ENCODE results near the gene IL17RD. TPM values are rescaled to one million over a fixed set of nuclear protein-coding genes. Genes with fewer than 3 reads are reported as not detected.

The IL17RD gene
- total RNA-seq, 2 donors from 2014 or later: 0.28 TPM; not detected in 1

DNA sequence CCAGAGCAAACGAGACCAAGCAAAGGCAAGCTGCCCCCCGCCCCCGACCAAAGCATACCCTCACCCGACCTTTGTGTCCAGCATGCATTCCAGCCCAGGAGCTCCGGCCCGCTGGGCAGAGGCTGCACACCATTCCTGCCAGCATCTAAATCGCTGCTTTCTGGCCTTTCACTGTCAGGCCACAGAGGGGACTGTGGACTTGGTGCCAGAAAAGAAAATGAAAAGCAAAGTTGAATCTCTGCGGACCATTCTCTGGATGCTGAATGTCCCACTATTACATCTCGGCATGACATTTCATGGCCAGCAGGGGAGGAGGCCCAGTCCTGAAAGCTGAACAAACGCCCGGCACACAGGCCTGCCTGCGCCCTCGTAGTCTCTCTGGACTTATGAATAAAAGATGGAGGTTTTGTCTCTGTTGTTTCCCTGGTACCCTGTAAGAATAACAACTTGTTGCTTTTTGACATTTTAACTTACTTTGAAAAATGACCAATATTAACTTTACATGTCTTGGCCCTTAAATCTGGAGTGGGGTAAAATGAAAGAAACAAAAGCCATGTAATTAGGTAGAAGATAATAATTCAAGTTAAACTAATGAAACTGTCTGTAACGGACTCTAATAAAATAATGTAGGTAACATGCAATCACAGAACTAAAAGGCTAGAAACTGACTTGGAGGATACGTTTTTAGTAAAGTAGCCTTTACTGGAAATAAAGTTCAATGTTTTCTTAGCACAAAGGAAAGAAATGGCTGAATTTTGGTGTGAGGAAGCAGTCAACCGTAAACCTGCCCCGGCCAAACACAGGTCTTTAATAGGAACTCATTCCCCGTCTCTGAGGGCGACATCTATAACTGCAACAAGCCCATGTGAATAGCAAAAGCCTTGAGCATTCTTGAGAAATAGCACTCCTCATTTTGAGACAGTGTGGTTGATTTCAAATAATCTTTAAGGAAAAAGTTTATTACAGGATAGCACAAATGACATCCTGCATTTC is 12.7 kb downstream of the IL17RD start:
- DNase-seq (ENCODE audit: low spot score) (no peak), ATAC-seq (no peak)
- H3K36me3 Mint-ChIP-seq: no peaks in the 10 kb centered on the region
- H3K27me3 Mint-ChIP-seq: peaks cover 8 to 32% of the 10 kb centered on the region in 2 donors
- no peaks in the 10 kb centered on the region for H3K9me3 Mint-ChIP-seq
- no peak overlapping the region for H3K4me3 Mint-ChIP-seq
- no peaks in the 10 kb centered on the region for H3K4me1 Mint-ChIP-seq (ENCODE audit: low read depth in 2 of 2)
- H3K27ac Mint-ChIP-seq: no peak overlapping the region

DNA sequence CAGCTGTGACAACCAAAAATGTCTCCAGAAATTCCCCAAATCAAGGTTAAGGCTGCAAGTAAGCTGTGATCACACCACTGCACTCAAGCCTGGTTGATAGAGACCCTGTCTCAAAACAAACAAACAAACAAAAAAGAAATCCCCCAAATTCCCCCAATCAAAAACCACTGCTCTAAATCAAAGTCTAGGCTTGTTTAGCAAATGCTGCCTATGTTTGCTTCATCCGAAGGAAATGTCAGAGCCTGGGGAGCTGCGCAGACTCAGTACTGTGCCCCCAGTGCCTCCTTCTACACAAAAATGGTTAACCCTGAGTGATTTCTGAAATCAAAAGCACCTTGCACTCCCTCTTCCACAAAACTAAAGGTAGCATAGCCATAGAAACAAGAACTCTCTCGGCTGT is 13.4 kb downstream of the IL17RD start:
- ATAC-seq: no peak
- DNase-seq (ENCODE audit: low spot score): no peak
- H3K27me3 Mint-ChIP-seq: peaks cover 8 to 33% of the 10 kb centered on the region in 2 donors
- no peak overlapping the region for H3K4me3 Mint-ChIP-seq
- no peaks in the 10 kb centered on the region for H3K36me3 Mint-ChIP-seq
- H3K9me3 Mint-ChIP-seq: no peaks in the 10 kb centered on the region
- no peaks in the 10 kb centered on the region for H3K4me1 Mint-ChIP-seq (ENCODE audit: low read depth in 2 of 2)
- no peak overlapping the region for H3K27ac Mint-ChIP-seq

DNA sequence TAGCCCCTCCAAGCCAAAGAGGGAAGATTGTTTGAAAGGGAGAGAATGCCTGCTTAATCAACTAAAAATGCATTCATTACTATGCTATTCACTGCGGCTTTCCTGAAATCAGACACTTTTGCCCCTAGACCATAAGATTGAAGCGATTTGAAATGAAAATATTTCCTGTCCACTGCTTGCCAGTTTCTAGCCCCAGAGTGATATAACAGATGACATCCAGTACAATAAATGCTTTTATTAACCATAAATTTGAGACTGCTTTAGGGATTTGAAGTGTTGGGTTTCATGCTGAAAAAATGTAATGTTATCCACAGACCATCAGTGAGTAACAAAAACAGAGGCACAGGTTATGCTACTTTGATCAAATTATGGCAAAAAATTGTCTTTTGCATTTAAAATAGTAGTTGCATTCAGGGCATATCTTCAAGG is 14.1 kb downstream of the IL17RD start:
- ATAC-seq (no peak), DNase-seq (ENCODE audit: low spot score) (no peak)
- no peak overlapping the region for H3K27ac Mint-ChIP-seq
- no peak overlapping the region for H3K4me3 Mint-ChIP-seq
- H3K9me3 Mint-ChIP-seq: no peaks in the 10 kb centered on the region
- H3K27me3 Mint-ChIP-seq: peaks cover 8 to 26% of the 10 kb centered on the region in 2 donors
- H3K4me1 Mint-ChIP-seq (ENCODE audit: low read depth in 2 of 2): no peaks in the 10 kb centered on the region
- H3K36me3 Mint-ChIP-seq: no peaks in the 10 kb centered on the region

DNA sequence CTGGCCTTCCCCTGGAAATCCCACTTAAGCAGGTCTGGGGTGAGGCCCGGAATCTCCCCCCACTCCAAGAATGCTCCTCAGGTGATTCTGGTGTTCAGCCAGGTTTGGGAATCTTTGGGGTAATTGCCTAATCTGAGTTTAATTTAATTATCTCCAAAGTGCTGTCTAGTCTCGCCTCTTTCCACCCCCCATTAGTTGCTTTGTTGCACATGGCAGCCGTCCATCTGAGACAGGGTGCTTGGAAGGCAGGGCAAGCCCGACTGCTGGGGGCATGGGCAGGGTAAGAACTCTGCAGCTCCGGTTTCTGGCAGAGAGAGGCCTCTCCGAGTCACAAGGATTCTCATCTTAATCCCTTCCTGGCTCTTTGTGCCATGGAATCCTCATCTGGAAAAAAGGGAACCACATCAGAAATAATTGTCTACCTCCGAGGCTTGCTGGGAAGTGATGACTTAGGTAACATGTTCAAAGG is 15.0 kb downstream of the IL17RD start:
- Mint-ChIP-seq H3K36me3 (no peaks in the 10 kb centered on the region), H3K9me3 (no peaks in the 10 kb centered on the region), H3K4me3 (no peak overlapping the region), H3K27ac (no peak overlapping the region), H3K27me3 (peaks cover 6 to 24% of the 10 kb centered on the region in 2 donors), H3K4me1 (ENCODE audit: low read depth in 2 of 2) (no peaks in the 10 kb centered on the region)
- DNase-seq (ENCODE audit: low spot score) (no peak), ATAC-seq (no peak)

DNA sequence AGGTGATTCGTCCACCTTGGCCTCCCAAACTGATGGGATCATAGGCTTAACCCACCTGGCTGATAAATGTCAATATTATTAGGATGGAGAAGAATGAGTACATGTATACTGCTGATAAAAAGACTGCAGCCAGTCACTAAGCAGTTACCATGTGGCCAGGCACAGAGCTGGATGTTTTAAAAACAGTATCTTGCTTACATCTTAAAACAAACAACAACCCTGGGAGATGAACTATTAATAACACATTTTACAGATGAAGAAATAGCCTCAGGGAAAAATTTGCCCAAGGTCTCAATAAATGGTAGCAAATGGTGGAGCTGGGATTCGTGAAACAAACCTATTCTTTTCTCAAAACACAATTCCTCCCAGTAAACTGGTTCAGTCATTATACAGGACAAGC is 18.1 kb downstream of the IL17RD start:
- Mint-ChIP-seq H3K27me3 (peaks cover 6 to 29% of the 10 kb centered on the region in 2 donors), H3K4me1 (ENCODE audit: low read depth in 2 of 2) (no peaks in the 10 kb centered on the region), H3K36me3 (no peaks in the 10 kb centered on the region), H3K27ac (no peak overlapping the region), H3K4me3 (no peak overlapping the region), H3K9me3 (no peaks in the 10 kb centered on the region)
- ATAC-seq (no peak), DNase-seq (ENCODE audit: low spot score) (no peak)

DNA sequence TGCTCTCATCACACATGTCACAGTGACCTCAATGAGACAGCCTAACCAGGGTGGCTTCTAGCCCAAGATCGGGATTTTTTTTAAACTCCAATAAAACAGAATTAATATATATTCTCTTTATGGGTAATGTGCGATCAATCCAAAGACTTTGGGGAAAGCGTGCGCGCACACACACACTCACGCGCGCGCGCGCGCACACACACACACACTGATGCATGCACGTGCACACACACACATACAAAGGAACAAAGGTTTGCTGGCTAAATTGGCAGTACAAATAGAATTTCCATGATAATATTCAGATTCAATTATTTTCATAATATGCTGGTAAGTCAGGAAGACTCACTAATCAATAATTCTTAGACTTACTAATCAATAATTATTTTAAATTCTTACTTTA is 19.3 kb downstream of the IL17RD start:
- no peaks in the 10 kb centered on the region for H3K4me1 Mint-ChIP-seq (ENCODE audit: low read depth in 2 of 2)
- ATAC-seq: no peak
- H3K36me3 Mint-ChIP-seq: no peaks in the 10 kb centered on the region
- H3K27ac Mint-ChIP-seq: no peak overlapping the region
- no peaks in the 10 kb centered on the region for H3K9me3 Mint-ChIP-seq
- DNase-seq (ENCODE audit: low spot score): no peak
- H3K27me3 Mint-ChIP-seq: peaks cover 12 to 30% of the 10 kb centered on the region in 2 donors
- no peak overlapping the region for H3K4me3 Mint-ChIP-seq

DNA sequence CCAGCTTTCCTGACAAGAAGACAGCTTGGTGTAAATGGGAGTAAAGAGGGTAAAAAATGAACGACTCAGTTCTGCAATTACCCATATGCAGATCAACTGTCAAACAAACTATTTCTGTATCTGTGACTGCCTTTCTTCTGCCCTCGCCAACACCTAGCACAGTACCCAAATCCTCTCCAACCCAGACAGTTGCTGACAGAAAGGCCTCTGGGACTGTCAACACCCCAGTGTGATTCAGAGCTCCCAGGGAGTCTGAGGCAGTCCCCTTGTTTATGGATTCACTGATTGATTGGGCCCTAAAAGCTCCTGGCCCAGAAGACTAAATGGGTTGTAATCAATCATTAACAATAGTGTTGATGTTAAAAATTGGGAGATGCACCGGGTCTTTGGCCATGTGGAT is 20.2 kb downstream of the IL17RD start:
- Mint-ChIP-seq H3K9me3 (no peaks in the 10 kb centered on the region), H3K27ac (no peak overlapping the region), H3K4me3 (no peak overlapping the region), H3K4me1 (ENCODE audit: low read depth in 2 of 2) (no peaks in the 10 kb centered on the region), H3K36me3 (no peaks in the 10 kb centered on the region), H3K27me3 (peaks cover 12 to 30% of the 10 kb centered on the region in 2 donors)
- no peak for DNase-seq (ENCODE audit: low spot score)
- ATAC-seq: no peak

DNA sequence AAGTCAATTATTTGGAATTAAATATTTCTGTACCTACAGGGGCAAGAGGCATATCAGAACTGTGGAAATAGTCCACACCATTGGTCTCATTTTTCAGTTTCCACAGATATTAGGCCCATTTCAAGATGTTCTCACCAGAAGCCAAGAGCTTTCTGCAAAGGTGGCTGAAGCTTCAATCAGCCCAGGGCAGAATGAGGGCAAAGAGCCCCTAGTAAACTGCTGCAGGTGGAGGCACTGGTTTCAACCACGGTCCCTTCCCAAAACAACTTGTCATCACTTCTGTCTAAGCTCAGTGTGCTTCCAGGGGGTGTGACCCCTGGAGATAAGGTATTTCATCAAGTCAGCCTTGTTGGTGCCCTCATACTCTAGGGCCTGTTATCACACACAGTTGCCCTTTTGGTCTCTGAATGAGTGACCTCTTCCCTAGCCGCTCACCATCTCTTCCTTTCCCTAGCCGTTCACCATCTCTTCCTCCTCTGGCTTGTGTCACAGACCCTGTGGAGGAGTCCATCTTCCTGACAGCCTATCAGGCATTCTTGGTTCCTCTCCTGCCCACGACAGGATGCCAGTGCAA is 21.2 kb downstream of the IL17RD start:
- no peak overlapping the region for H3K4me3 Mint-ChIP-seq
- DNase-seq (ENCODE audit: low spot score) (no peak), ATAC-seq (no peak)
- H3K4me1 Mint-ChIP-seq (ENCODE audit: low read depth in 2 of 2): no peaks in the 10 kb centered on the region
- no peaks in the 10 kb centered on the region for H3K9me3 Mint-ChIP-seq
- no peaks in the 10 kb centered on the region for H3K36me3 Mint-ChIP-seq
- H3K27me3 Mint-ChIP-seq: peaks cover 13 to 33% of the 10 kb centered on the region in 2 donors
- no peak overlapping the region for H3K27ac Mint-ChIP-seq

DNA sequence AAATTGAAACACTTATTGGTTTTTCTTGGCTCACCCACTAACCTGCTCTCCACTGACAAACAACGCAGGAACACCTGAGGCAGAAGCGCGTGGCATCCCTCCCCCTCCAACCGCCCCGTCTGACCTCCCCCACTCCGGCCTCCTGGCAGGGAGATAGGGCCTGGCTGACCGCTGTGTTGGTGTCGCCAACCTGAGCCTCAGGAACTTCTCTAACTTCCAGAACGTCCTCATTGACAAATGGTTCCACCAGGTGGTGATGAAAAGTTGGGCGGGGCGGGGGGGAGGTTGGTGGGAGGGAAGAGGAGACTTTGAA is 22.8 kb downstream of the IL17RD start:
- no peak overlapping the region for H3K4me3 Mint-ChIP-seq
- no peak for ATAC-seq
- no peak overlapping the region for H3K27ac Mint-ChIP-seq
- H3K27me3 Mint-ChIP-seq: peaks cover 21 to 44% of the 10 kb centered on the region in 2 donors
- no peak for DNase-seq (ENCODE audit: low spot score)
- no peaks in the 10 kb centered on the region for H3K4me1 Mint-ChIP-seq (ENCODE audit: low read depth in 2 of 2)
- H3K9me3 Mint-ChIP-seq: no peaks in the 10 kb centered on the region
- H3K36me3 Mint-ChIP-seq: no peaks in the 10 kb centered on the region

DNA sequence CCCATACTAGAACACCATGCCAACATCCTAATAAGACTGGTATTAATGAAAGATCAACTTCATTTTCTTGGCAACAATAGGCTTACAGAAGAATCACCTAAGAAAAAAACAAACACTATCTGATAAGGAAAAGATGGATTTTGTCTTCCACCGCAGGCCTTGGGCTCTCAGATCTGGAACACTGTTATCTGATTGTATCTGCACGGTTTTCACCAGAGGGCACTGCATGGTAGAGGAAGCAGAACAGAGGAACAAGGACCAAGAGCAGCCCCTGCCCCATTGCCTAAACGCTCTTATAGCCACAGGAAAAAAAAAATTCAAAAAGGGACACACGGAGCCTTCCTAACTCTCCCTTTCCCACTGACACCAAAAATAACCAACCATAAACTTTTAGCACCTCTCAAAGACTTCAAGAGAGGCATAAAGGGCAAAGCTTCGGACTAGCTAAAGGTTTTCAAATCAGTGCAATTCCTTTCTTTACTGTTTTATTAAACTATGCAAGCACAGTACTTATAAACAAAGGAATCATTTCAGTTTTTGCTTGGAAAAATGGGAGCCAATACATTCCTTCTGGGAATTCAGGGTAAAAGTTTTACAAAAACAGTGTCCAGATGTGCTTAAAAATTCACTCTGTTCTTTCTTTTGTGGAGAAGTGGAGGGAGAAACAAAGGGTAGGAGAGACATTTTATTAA is 23.3 kb downstream of the IL17RD start:
- Mint-ChIP-seq H3K4me1 (ENCODE audit: low read depth in 2 of 2) (no peaks in the 10 kb centered on the region), H3K9me3 (no peaks in the 10 kb centered on the region)
- no peak for ATAC-seq

DNA sequence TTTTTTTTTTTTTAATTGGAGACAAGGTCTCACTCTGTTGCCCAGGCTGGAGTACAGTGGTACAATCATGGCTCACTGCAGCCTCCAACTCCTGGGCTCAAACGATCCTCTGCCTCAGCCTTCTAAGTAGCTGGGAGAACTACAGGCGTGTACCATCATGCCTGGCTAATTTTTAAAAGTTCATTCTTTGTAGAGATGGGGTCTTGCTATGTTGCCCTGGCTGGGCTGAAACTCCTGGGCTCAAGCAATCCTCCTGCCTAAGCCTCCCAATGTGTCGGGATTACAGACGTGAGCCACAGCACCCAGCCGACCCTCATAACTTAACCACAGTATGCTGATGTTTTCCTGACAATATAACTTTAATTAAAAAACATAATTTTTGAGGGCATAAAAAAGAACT is 24.3 kb downstream of the IL17RD start:
- Mint-ChIP-seq H3K27me3 (peaks cover 25 to 52% of the 10 kb centered on the region in 2 donors), H3K9me3 (no peaks in the 10 kb centered on the region), H3K4me3 (no peak overlapping the region), H3K36me3 (no peaks in the 10 kb centered on the region), H3K4me1 (ENCODE audit: low read depth in 2 of 2) (no peaks in the 10 kb centered on the region), H3K27ac (no peak overlapping the region)
- DNase-seq (ENCODE audit: low spot score): no peak
- no peak for ATAC-seq

More for the DNA sequence above, 23.3 kb downstream of the IL17RD start:
- no peak for DNase-seq (ENCODE audit: low spot score)
- H3K27me3 Mint-ChIP-seq: peaks cover 22 to 48% of the 10 kb centered on the region in 2 donors
- H3K36me3 Mint-ChIP-seq: no peaks in the 10 kb centered on the region
- no peak overlapping the region for H3K4me3 Mint-ChIP-seq
- H3K27ac Mint-ChIP-seq: no peak overlapping the region

DNA sequence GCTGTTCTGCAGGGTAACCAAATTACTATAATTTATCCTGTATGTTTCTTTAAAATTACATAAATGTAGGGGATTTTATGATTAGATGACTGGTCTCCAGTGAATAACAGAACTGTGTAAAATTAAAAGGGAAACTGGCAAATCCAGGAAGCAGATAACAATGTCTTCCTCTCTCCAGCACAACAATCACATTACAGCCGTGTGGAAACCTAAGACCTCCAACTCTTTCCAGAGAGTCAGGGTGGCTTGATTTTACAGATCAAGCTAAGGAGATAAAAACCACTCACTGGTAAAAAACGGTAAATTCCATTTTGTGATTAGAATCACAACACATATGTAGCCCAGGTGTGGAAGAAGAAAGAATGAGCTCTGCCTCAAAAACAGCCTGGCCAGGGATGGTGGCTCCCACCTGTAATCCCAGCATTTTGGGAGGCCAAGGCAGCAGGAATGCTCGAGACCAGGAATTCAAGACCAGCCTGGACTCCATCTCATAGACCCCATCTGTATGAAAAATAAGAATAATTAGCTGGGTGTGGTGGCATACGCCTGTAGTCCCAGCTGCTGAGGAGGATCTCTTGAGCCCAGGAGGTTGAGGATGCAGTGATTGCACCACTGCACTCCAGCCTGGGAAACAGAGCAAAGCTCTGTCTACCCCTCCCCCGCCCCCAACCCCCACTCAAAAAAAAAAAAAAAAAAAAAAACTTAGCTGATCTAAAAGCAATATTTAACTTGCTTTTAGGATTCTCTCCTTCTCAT is 29.0 kb downstream of the IL17RD start:
- no peak overlapping the region for H3K4me3 Mint-ChIP-seq
- ATAC-seq (no peak), DNase-seq (ENCODE audit: low spot score) (no peak)
- no peak overlapping the region for H3K27ac Mint-ChIP-seq
- H3K27me3 Mint-ChIP-seq: peaks cover 18 to 28% of the 10 kb centered on the region in 2 donors
- H3K9me3 Mint-ChIP-seq: no peaks in the 10 kb centered on the region
- H3K36me3 Mint-ChIP-seq: no peaks in the 10 kb centered on the region
- no peaks in the 10 kb centered on the region for H3K4me1 Mint-ChIP-seq (ENCODE audit: low read depth in 2 of 2)

DNA sequence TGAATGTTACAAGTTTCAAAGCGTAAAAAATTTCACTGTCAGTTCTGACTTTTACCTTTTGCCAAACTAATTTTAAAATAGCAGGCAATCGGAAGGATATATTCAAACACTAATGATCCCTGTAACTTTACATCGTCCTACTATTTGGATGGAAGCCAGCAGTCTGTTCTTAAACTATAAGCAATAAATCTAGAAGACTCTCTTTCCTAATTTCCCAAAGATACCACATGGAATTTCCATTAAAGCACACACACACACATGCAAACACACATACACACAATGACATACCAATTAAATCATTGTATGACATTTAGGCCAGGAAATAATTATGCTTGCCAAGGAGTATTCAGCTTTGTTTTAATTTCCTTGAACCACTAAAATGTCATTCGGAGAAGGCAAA is 32.0 kb downstream of the IL17RD start:
- DNase-seq (ENCODE audit: low spot score): no peak
- Mint-ChIP-seq H3K27ac (no peak overlapping the region), H3K27me3 (peaks cover 12 to 17% of the 10 kb centered on the region in 2 donors), H3K9me3 (no peaks in the 10 kb centered on the region), H3K36me3 (no peaks in the 10 kb centered on the region), H3K4me3 (no peak overlapping the region), H3K4me1 (ENCODE audit: low read depth in 2 of 2) (peaks cover 6 to 8% of the 10 kb centered on the region in 2 donors)
- ATAC-seq: no peak
